IPS-NIHi11 (cell line): Measurements from ENCODE around the gene SLC37A3.

Experiments used
- DNase-seq: peaks from one replicate; pipeline ENCODE4 v3.0.0; 2012; ENCODE audit warnings: mixed read lengths, low spot score

Gene SLC37A3

GRCh38 chr7:140400381-140400780 is 2.1 kb upstream of the SLC37A3 start:
- no peak for DNase-seq

GRCh38 chr7:140398821-140399220 is 491 bp upstream of the SLC37A3 start:
- no peak for DNase-seq

GRCh38 chr7:140393756-140394306 is 4.5 kb downstream of the SLC37A3 start:
- no peak for DNase-seq

GRCh38 chr7:140391634-140392033 is 6.7 kb downstream of the SLC37A3 start:
- DNase-seq = no peak

GRCh38 chr7:140390466-140391190 is 7.7 kb downstream of the SLC37A3 start:
- DNase-seq = no peak

GRCh38 chr7:140390034-140390433 is 8.3 kb downstream of the SLC37A3 start:
- no peak for DNase-seq

- no peak for DNase-seq
These were observed 8.9 kb downstream of the SLC37A3 start for GRCh38 chr7:140389445-140389844.

- DNase-seq = no peak
These were observed 13.3 kb downstream of the SLC37A3 start for GRCh38 chr7:140384894-140385545.

GRCh38 chr7:140383954-140384713 is 14.2 kb downstream of the SLC37A3 start:
- DNase-seq = no peak

GRCh38 chr7:140375892-140376730 is 22.2 kb downstream of the SLC37A3 start:
- no peak for DNase-seq

GRCh38 chr7:140375323-140375722 is 23.0 kb downstream of the SLC37A3 start:
- DNase-seq = no peak

GRCh38 chr7:140369294-140369693 is 29.0 kb downstream of the SLC37A3 start:
- DNase-seq = no peak

- no peak for DNase-seq
These were observed 30.8 kb downstream of the SLC37A3 start for GRCh38 chr7:140367528-140367927.

- no peak for DNase-seq
These were observed 33.5 kb downstream of the SLC37A3 start for GRCh38 chr7:140364819-140365218.

- no peak for DNase-seq
These were observed 37.6 kb downstream of the SLC37A3 start for GRCh38 chr7:140360697-140361229.

- DNase-seq = no peak
These were observed 39.8 kb downstream of the SLC37A3 start for GRCh38 chr7:140358412-140359051.

- DNase-seq = no peak
These were observed 40.3 kb downstream of the SLC37A3 start for GRCh38 chr7:140358024-140358411.

- DNase-seq = no peak
These were observed 48.3 kb downstream of the SLC37A3 start for GRCh38 chr7:140350056-140350455.

GRCh38 chr7:140349144-140349771 is 49.1 kb downstream of the SLC37A3 start:
- no peak for DNase-seq

GRCh38 chr7:140348161-140348849 is 50.0 kb downstream of the SLC37A3 start:
- no peak for DNase-seq
